CD14-positive monocyte (primary cell): ENCODE data around the gene HSPBAP1. TPM values are rescaled to one million over a fixed set of nuclear protein-coding genes. Genes with fewer than 3 reads are reported as not detected.
A peak's percentile ranks its signal among the peaks of the same experiment; 100 is the strongest.
"Not testable (repeated sequence)": the region's sequence is repeated elsewhere in the genome, so short reads cannot be mapped to it uniquely, and the experiment has no call there.

Experiments used
- DNase-seq, 3 donors: peaks; one replicate each; pipeline ENCODE4 v3.0.0-alpha.2; 2011 to 2022
- H2AFZ ChIP-seq: 2 replicates; pipeline ENCODE4 v1.6.0; 2012; ENCODE audit warnings: mild to moderate bottlenecking, low read depth, low read length, inconsistent platforms; ENCODE audit not compliant: insufficient read depth, poor library complexity, severe bottlenecking
- H3K27ac ChIP-seq, 2 donors: 1 replicate in 1 of 2; 2 replicates in 1 of 2; pipeline ENCODE4 v1.5.1; 2012 to 2013; ENCODE audit warnings: low read length in 2 of 2, control low read depth in 1 of 2, inconsistent platforms in 1 of 2, low read depth in 1 of 2, mild to moderate bottlenecking in 1 of 2
- H3K27me3 ChIP-seq, 2 donors: one replicate each; pipeline versions ENCODE4 v1.6.0 to v1.6.1; 2011 to 2013; ENCODE audit warnings: low read length in 2 of 2; ENCODE audit not compliant: control insufficient read depth in 2 of 2, insufficient read depth in 2 of 2
- H3K36me3 ChIP-seq, 2 donors: replicated peaks in 1 of 2; 1 replicate in 1 of 2; 2 replicates in 1 of 2; pipeline versions ENCODE4 v1.5.1 to v1.6.1; 2012 to 2013; ENCODE audit warnings: low read length in 2 of 2, control low read depth in 1 of 2, inconsistent platforms in 1 of 2, mild to moderate bottlenecking in 1 of 2; ENCODE audit not compliant: insufficient read depth in 2 of 2, control insufficient read depth in 1 of 2
- H3K4me1 ChIP-seq, 2 donors: 1 replicate in 1 of 2; 2 replicates in 1 of 2; pipeline versions ENCODE4 v1.5.1 to v1.6.1; 2012 to 2013; ENCODE audit warnings: low read length in 2 of 2, control low read depth in 1 of 2, inconsistent platforms in 1 of 2, mild to moderate bottlenecking in 1 of 2, moderate library complexity in 1 of 2; ENCODE audit not compliant: insufficient read depth in 2 of 2, control insufficient read depth in 1 of 2
- H3K4me2 ChIP-seq: replicated peaks from 2 replicates; pipeline ENCODE3; 2012; ENCODE audit warnings: low read length, moderate library complexity, mild to moderate bottlenecking; ENCODE audit not compliant: poor library complexity, severe bottlenecking; ENCODE audit errors: extremely low read depth
- H3K4me3 ChIP-seq, 3 experiments: fragments of 200-600 bp in 1 of 3; sonication (generic) in 1 of 3; replicated peaks in 1 of 3; 1 replicate in 2 of 3; 2 replicates in 1 of 3; pipeline ENCODE4 v1.5.1; 2011 to 2013; ENCODE audit warnings: low read length in 3 of 3, mild to moderate bottlenecking in 3 of 3, control low read depth in 2 of 3, low read depth in 2 of 3, inconsistent platforms in 1 of 3, moderate library complexity in 1 of 3
- H3K79me2 ChIP-seq: 2 replicates; pipeline ENCODE4 v1.6.0; 2012; ENCODE audit warnings: mild to moderate bottlenecking, control low read depth, inconsistent platforms, low read length, moderate library complexity; ENCODE audit not compliant: insufficient read depth
- H3K9ac ChIP-seq: 2 replicates; pipeline ENCODE4 v1.6.0; 2017; ENCODE audit warnings: low read length, mild to moderate bottlenecking; ENCODE audit not compliant: insufficient read depth, poor library complexity, severe bottlenecking
- H3K9me3 ChIP-seq, 2 donors: replicated peaks in 1 of 2; 1 replicate in 1 of 2; 2 replicates in 1 of 2; pipeline versions ENCODE4 v1.5.1 to v1.6.1; 2012 to 2013; ENCODE audit warnings: low read length in 2 of 2, control low read depth in 1 of 2; ENCODE audit not compliant: control insufficient read depth in 1 of 2, insufficient read depth in 1 of 2
- H4K20me1 ChIP-seq: 2 replicates; pipeline ENCODE4 v1.6.0; 2012; ENCODE audit warnings: mild to moderate bottlenecking, low read length, control low read depth, moderate library complexity; ENCODE audit not compliant: insufficient read depth
- H3K27ac Mint-ChIP-seq, 7 donors: one replicate each; pipeline ENCODE4 v1.8.0; 2020; ENCODE audit warnings: mild to moderate bottlenecking in 7 of 7, mixed read lengths in 7 of 7, moderate library complexity in 6 of 7, inconsistent platforms in 2 of 7
- H3K27me3 Mint-ChIP-seq, 3 donors: one replicate each; pipeline ENCODE4 v1.8.0; 2021 to 2022; ENCODE audit warnings: low read depth in 3 of 3, mild to moderate bottlenecking in 3 of 3, mixed read lengths in 3 of 3, moderate library complexity in 3 of 3, inconsistent platforms in 1 of 3
- H3K36me3 Mint-ChIP-seq, 2 donors: one replicate each; pipeline ENCODE4 v1.8.0; 2020; ENCODE audit warnings: mixed read lengths in 2 of 2, inconsistent platforms in 1 of 2, mild to moderate bottlenecking in 1 of 2
- H3K4me1 Mint-ChIP-seq: one replicate; pipeline ENCODE4 v1.8.0; 2020; ENCODE audit warnings: mild to moderate bottlenecking, mixed read lengths
- H3K4me3 Mint-ChIP-seq, 2 donors: one replicate each; pipeline ENCODE4 v1.8.0; 2020; ENCODE audit warnings: mild to moderate bottlenecking in 2 of 2, mixed read lengths in 2 of 2, moderate library complexity in 1 of 2
- H3K9me3 Mint-ChIP-seq, 7 donors: one replicate each; pipeline ENCODE4 v1.8.0; 2020 to 2022; ENCODE audit warnings: mixed read lengths in 7 of 7, mild to moderate bottlenecking in 6 of 7, moderate library complexity in 6 of 7, inconsistent platforms in 2 of 7
- CTCF ChIP-seq: fragments of 200-600 bp; IDR thresholded peaks from one replicate; pipeline ENCODE4 v1.8.0; 2022; ENCODE audit warnings: antibody characterized with exemption, mild to moderate bottlenecking
- WGBS: methylation state at CpG from one replicate; pipeline ENCODE4 v1.1.5; 2013; ENCODE audit warnings: missing lambda C conversion rate; ENCODE audit not compliant: insufficient coverage; 5-methylcytosine and 5-hydroxymethylcytosine counted together
- intact Hi-C, 2 donors: fragments of 100-400 bp; cut with micrococcal nuclease; formaldehyde crosslinking; loops; one replicate each; pipeline versions ENCODE4 v1.15.0 to v1.15.1; 2023
- polyA plus RNA-seq, 3 donors: library from polyadenylated mRNA; depleted of rRNA in 1 of 3; unstranded in 2 of 3; stranded (reverse) in 1 of 3; fragments of 300-500 nt in 2 of 3; fragments of >200 nt in 1 of 3; fragmentation: Illumina TruSeq in 2 of 3; gene quantifications; 1 replicate in 2 of 3; 2 replicates in 1 of 3; pipeline ENCODE4 v1.2.3, GENCODE V29; 2012 to 2021

The HSPBAP1 gene
- polyA plus RNA-seq, 3 donors = 11.7 to 48.2 (median 11.9) TPM

- 0% methylated on average over 1 of the region's 5 CpGs for WGBS
- no peak overlapping the region for H3K4me2 ChIP-seq
These were observed 38.7 kb downstream of the HSPBAP1 start for GRCh38 chr3:122754929-122755328.

GRCh38 chr3:122748347-122748746, 45.3 kb downstream of the HSPBAP1 start:
- no peak overlapping the region for H3K27ac Mint-ChIP-seq

More at GRCh38 chr3:122754929-122755328, 38.7 kb downstream of the HSPBAP1 start:
- H3K27ac Mint-ChIP-seq = peak overlapping the region in 1 of 7 donors; percentile 66
- Histone ChIP-seq H3K79me2 (peaks cover 28% of the 10 kb centered on the region), H3K9me3 (no peaks in the 10 kb centered on the region), H3K4me3 (no peak overlapping the region), H4K20me1 (no peaks in the 10 kb centered on the region), H3K9ac (no peak overlapping the region), H3K36me3 (peaks cover 42 to 50% of the 10 kb centered on the region in 2 donors), H3K4me1 (peaks cover 28 to 30% of the 10 kb centered on the region in 2 donors), H2AFZ (no peak overlapping the region), H3K27ac (peak overlapping the region in 1 of 2 donors; percentile 5), H3K27me3 (no peaks in the 10 kb centered on the region)
- intact Hi-C loops = loop anchor here (5.0 to 10.0 kb wide), 2 partner anchors 37 to 100 kb away; partner anchors contain the start of gene HSPBAP1 (in 2 of the 2)
- peaks cover 56 to 66% of the 10 kb centered on the region in 2 donors for H3K36me3 Mint-ChIP-seq
- H3K27me3 Mint-ChIP-seq = no peaks in the 10 kb centered on the region
- H3K4me1 Mint-ChIP-seq = peaks cover 39% of the 10 kb centered on the region
- no peak overlapping the region for H3K4me3 Mint-ChIP-seq
- DNase-seq = peak; percentile 64 to 73 (median 65)
- no peaks in the 10 kb centered on the region for H3K9me3 Mint-ChIP-seq
- TF ChIP-seq CTCF = peak; percentile 90

GRCh38 chr3:122747295-122747694, 46.3 kb downstream of the HSPBAP1 start:
- no CpG with 5 or more reads among the region's 35 CpGs for WGBS
- not testable (repeated sequence) for H3K4me2 ChIP-seq
- peaks cover 52 to 70% of the 10 kb centered on the region in 2 donors for H3K36me3 Mint-ChIP-seq

More at GRCh38 chr3:122748347-122748746, 45.3 kb downstream of the HSPBAP1 start:
- intact Hi-C loops = no loop called here
- Histone ChIP-seq H2AFZ (no peak overlapping the region), H3K4me3 (no peak overlapping the region), H3K9me3 (no peaks in the 10 kb centered on the region), H3K27me3 (no peaks in the 10 kb centered on the region), H4K20me1 (no peaks in the 10 kb centered on the region), H3K79me2 (no peaks in the 10 kb centered on the region), H3K27ac (no peak overlapping the region), H3K4me2 (no peak overlapping the region), H3K4me1 (no peaks in the 10 kb centered on the region), H3K36me3 (peaks cover 46 to 71% of the 10 kb centered on the region in 2 donors), H3K9ac (no peak overlapping the region)
- no peaks in the 10 kb centered on the region for H3K4me1 Mint-ChIP-seq
- H3K36me3 Mint-ChIP-seq = peaks cover 51 to 70% of the 10 kb centered on the region in 2 donors
- no peak for DNase-seq
- no CpG with 5 or more reads among the region's 1 CpG for WGBS
- no peak overlapping the region for H3K4me3 Mint-ChIP-seq
- peaks cover 0 to 1% (median 0%) of the 10 kb centered on the region in 3 donors for H3K27me3 Mint-ChIP-seq
- peaks cover 0 to 6% (median 3%) of the 10 kb centered on the region in 7 donors for H3K9me3 Mint-ChIP-seq
- no peak for TF ChIP-seq CTCF

More at GRCh38 chr3:122747295-122747694, 46.3 kb downstream of the HSPBAP1 start:
- H3K4me1 Mint-ChIP-seq, H3K27ac ChIP-seq, H3K27me3 ChIP-seq, DNase-seq, H3K9me3 Mint-ChIP-seq, H3K27ac Mint-ChIP-seq, H3K9me3 ChIP-seq, H4K20me1 ChIP-seq, H3K4me3 ChIP-seq, intact Hi-C loops, H3K4me1 ChIP-seq, H3K9ac ChIP-seq, H3K4me3 Mint-ChIP-seq, H3K79me2 ChIP-seq, H3K27me3 Mint-ChIP-seq, H2AFZ ChIP-seq: not testable (repeated sequence)
- H3K36me3 ChIP-seq = peaks cover 44 to 71% of the 10 kb centered on the region in 2 donors
